A673 (cell line): ENCODE measurements around the gene L3MBTL1. TPM values are rescaled to one million over a fixed set of nuclear protein-coding genes. Genes with fewer than 3 reads are reported as not detected.

ENCODE experiments used
- BruUV-seq: library from RNA; stranded (reverse); fragments of 400-500 nt; replicated peaks from 2 replicates; lab custom pipeline; 2021; lab: Mats Ljungman, UMichigan
- CTCF ChIA-PET: fragments of 300-600 bp; sonication (Branson Sonifier 250); formaldehyde crosslinking; loops from one replicate; lab custom pipeline; 2022; ENCODE audit warnings: antibody characterized with exemption; lab: Charles Lee
- POLR2A ChIA-PET: fragments of 300-600 bp; sonication (Branson Sonifier 250); formaldehyde crosslinking; loops from one replicate; lab custom pipeline; 2022; ENCODE audit warnings: antibody characterized with exemption; ENCODE audit not compliant: low non-redundant PET; lab: Charles Lee
- DNase-seq: peaks from one replicate; pipeline ENCODE4 v3.0.0-alpha.2; 2015; ENCODE audit warnings: low spot score
- H3K27ac ChIP-seq: fragments of 200-600 bp; sonication (generic); 2 replicates; pipeline ENCODE4 v1.5.1; 2016; ENCODE audit warnings: mixed run types, low read depth, mild to moderate bottlenecking, mixed read lengths, antibody characterized with exemption, low read length; ENCODE audit not compliant: poor library complexity, severe bottlenecking
- H3K27me3 ChIP-seq: fragments of 200-600 bp; sonication (generic); replicated peaks from 2 replicates; pipeline ENCODE4 v1.6.1; 2017; ENCODE audit warnings: mixed run types, low read depth, mild to moderate bottlenecking, mixed read lengths, antibody characterized with exemption, low read length; ENCODE audit not compliant: insufficient read depth, poor library complexity
- H3K36me3 ChIP-seq: fragments of 200-600 bp; sonication (generic); 2 replicates; pipeline ENCODE4 v1.6.1; 2016; ENCODE audit warnings: mixed run types, mild to moderate bottlenecking, mixed read lengths, antibody characterized with exemption, low read length; ENCODE audit not compliant: insufficient read depth, poor library complexity, severe bottlenecking
- H3K4me1 ChIP-seq: fragments of 200-600 bp; sonication (generic); 2 replicates; pipeline ENCODE4 v1.6.1; 2017; ENCODE audit warnings: mixed run types, mild to moderate bottlenecking, mixed read lengths, antibody characterized with exemption, low read length; ENCODE audit not compliant: insufficient read depth, poor library complexity, severe bottlenecking
- H3K4me3 ChIP-seq: fragments of 200-600 bp; sonication (generic); 2 replicates; pipeline ENCODE4 v1.5.1; 2016; ENCODE audit warnings: low read depth, mixed run types, mild to moderate bottlenecking, mixed read lengths, low read length; ENCODE audit not compliant: poor library complexity, severe bottlenecking
- H3K9me3 ChIP-seq: fragments of 200-600 bp; sonication (generic); 2 replicates; pipeline ENCODE4 v1.6.1; 2016; ENCODE audit warnings: mixed run types, low read depth, mild to moderate bottlenecking, mixed read lengths, antibody characterized with exemption, low read length; ENCODE audit not compliant: poor library complexity, severe bottlenecking
- CTCF ChIP-seq: fragments of 300-800, 200-600 bp; sonication (generic); conservative IDR thresholded peaks from 2 replicates; pipeline ENCODE4 v1.5.1; 2017; ENCODE audit warnings: low read depth, mild to moderate bottlenecking, antibody characterized with exemption, low read length, moderate library complexity, mixed read lengths
- EZH2 ChIP-seq: fragments of 200-600 bp; sonication (generic); IDR thresholded peaks from 2 replicates; pipeline ENCODE4 v1.6.1; 2017; ENCODE audit warnings: borderline replicate concordance, low read depth, mild to moderate bottlenecking, mixed read lengths, antibody characterized with exemption, low read length; ENCODE audit not compliant: poor library complexity, severe bottlenecking
- intact Hi-C: fragments of 100-400 bp; cut with micrococcal nuclease; formaldehyde crosslinking; loops from one replicate; pipeline ENCODE4 v1.10.0; 2022; ENCODE audit not compliant: unreplicated experiment
- total RNA-seq: library from RNA; stranded (reverse); gene quantifications from 2 replicates; pipeline ENCODE4 v1.2.3, GENCODE V29; 2021

L3MBTL1 gene
- total RNA-seq, 1 experiment from 2014 or later, result 8.1 TPM

GRCh38 chr20:43530321-43531090, 23.0 kb downstream of the L3MBTL1 start:
- no peaks in the 10 kb centered on the region for H3K36me3 ChIP-seq
- no peaks in the 10 kb centered on the region for H3K4me1 ChIP-seq
- no peaks in the 10 kb centered on the region for H3K27me3 ChIP-seq
- H3K4me3 ChIP-seq, result no peak overlapping the region
- ChIA-PET CTCF (interaction anchor here (1.4 kb wide), 1 partner anchor 8 kb away, joined by 4 read pairs; no protein-coding TSS in a partner anchor), POLR2A (no interaction called here)
- H3K27ac ChIP-seq, result no peak overlapping the region
- DNase-seq, result no peak
- intact Hi-C loops, result loop anchor here (10.0 kb wide), 1 partner anchor 154 kb away; no protein-coding TSS in a partner anchor
- TF ChIP-seq CTCF (no peak), EZH2 (no peak)
- no peaks in the 10 kb centered on the region for H3K9me3 ChIP-seq
- no TSS peak for BruUV-seq

GRCh38 chr20:43531091-43531443, 23.6 kb downstream of the L3MBTL1 start:
- no peak overlapping the region for H3K4me3 ChIP-seq
- ChIA-PET POLR2A (no interaction called here), CTCF (no interaction called here)
- no peak for DNase-seq
- no peaks in the 10 kb centered on the region for H3K4me1 ChIP-seq
- no TSS peak for BruUV-seq
- H3K27me3 ChIP-seq, result no peaks in the 10 kb centered on the region
- H3K27ac ChIP-seq, result no peak overlapping the region
- intact Hi-C loops, result loop anchor here (10.0 kb wide), 1 partner anchor 154 kb away; no protein-coding TSS in a partner anchor
- TF ChIP-seq EZH2, result no peak
- TF ChIP-seq CTCF, result no peak
- no peaks in the 10 kb centered on the region for H3K36me3 ChIP-seq
- H3K9me3 ChIP-seq, result no peaks in the 10 kb centered on the region

GRCh38 chr20:43532416-43533055, 25.0 kb downstream of the L3MBTL1 start:
- TF ChIP-seq EZH2 (no peak), CTCF (no peak)
- CTCF ChIA-PET, result no interaction called here

More at GRCh38 chr20:43532416-43533055, 25.0 kb downstream of the L3MBTL1 start:
- Histone ChIP-seq H3K4me1 (no peaks in the 10 kb centered on the region), H3K27me3 (no peaks in the 10 kb centered on the region), H3K27ac (no peak overlapping the region), H3K4me3 (no peak overlapping the region), H3K9me3 (no peaks in the 10 kb centered on the region), H3K36me3 (no peaks in the 10 kb centered on the region)
- BruUV-seq, result no TSS peak
- no peak for DNase-seq
- intact Hi-C loops, result loop anchor here (10.0 kb wide), 1 partner anchor 152 kb away; no protein-coding TSS in a partner anchor
- POLR2A ChIA-PET, result no interaction called here
